IMR-90 (cell line): Measurements from ENCODE around the gene MAP1LC3B2. TPM values are rescaled to one million over a fixed set of nuclear protein-coding genes. Genes with fewer than 3 reads are reported as not detected.

Source experiments
- ATAC-seq: fragments of 200-7000 bp; cut with Tn5 transposase; 2 replicates; pipeline ENCODE4 v1.9.1; 2020; ENCODE audit warnings: low read depth, mild to moderate bottlenecking, moderate library complexity
- BruUV-seq: library from RNA; stranded (reverse); fragments of 400-500 nt; replicated peaks from 2 replicates; lab custom pipeline; 2021; lab: Mats Ljungman, UMichigan
- CTCF ChIA-PET: fragments of 300-600 bp; formaldehyde crosslinking; extraction: SDS; loops from one replicate; lab custom pipeline; 2021; ENCODE audit warnings: antibody characterized with exemption; lab: Yijun Ruan, JAX
- POLR2A ChIA-PET: fragments of 300-600 bp; sonication (Branson Sonifier 250); formaldehyde crosslinking; loops from one replicate; lab custom pipeline; 2022; ENCODE audit warnings: antibody characterized with exemption; ENCODE audit not compliant: unreplicated experiment; lab: Charles Lee
- DNase-seq: peaks from one replicate; pipeline ENCODE4 v3.0.0; 2013
- H2AFZ ChIP-seq: replicated peaks from 2 replicates; pipeline ENCODE3; 2013; ENCODE audit warnings: low read length, mild to moderate bottlenecking; ENCODE audit not compliant: poor library complexity
- H2AK5ac ChIP-seq: 2 replicates; pipeline ENCODE4 v1.6.1; 2013; ENCODE audit warnings: low read depth, low read length, inconsistent platforms
- H2AK9ac ChIP-seq: replicated peaks from 2 replicates; pipeline ENCODE3; 2013; ENCODE audit warnings: mild to moderate bottlenecking, low read depth, low read length, moderate library complexity; ENCODE audit not compliant: poor library complexity
- H2BK120ac ChIP-seq: 2 replicates; pipeline ENCODE4 v1.6.1; 2013; ENCODE audit warnings: low read depth, low read length, inconsistent platforms
- H2BK15ac ChIP-seq: 3 replicates; pipeline ENCODE4 v1.6.1; 2013; ENCODE audit warnings: low read depth, low read length, inconsistent platforms
- H2BK20ac ChIP-seq: 2 replicates; pipeline ENCODE4 v1.6.1; 2013; ENCODE audit warnings: low read depth, mild to moderate bottlenecking, inconsistent platforms, low read length, moderate library complexity
- H2BK5ac ChIP-seq: 2 replicates; pipeline ENCODE4 v1.6.1; 2013; ENCODE audit warnings: mild to moderate bottlenecking, low read depth, low read length, inconsistent platforms; ENCODE audit not compliant: poor library complexity, severe bottlenecking
- H3K14ac ChIP-seq: replicated peaks from 2 replicates; pipeline ENCODE4 v1.6.1; 2013; ENCODE audit warnings: low read depth, low read length, inconsistent platforms
- H3K18ac ChIP-seq: 2 replicates; pipeline ENCODE4 v1.6.1; 2013; ENCODE audit warnings: low read depth, low read length, control low read depth
- H3K23ac ChIP-seq: 2 replicates; pipeline ENCODE4 v1.6.1; 2013; ENCODE audit warnings: low read depth, low read length, inconsistent platforms
- H3K27ac ChIP-seq: 2 replicates; pipeline ENCODE4 v1.5.1; 2013; ENCODE audit warnings: mild to moderate bottlenecking, control low read depth, low read length; ENCODE audit not compliant: insufficient read depth
- H3K27me3 ChIP-seq: 2 replicates; pipeline ENCODE4 v1.6.1; 2013; ENCODE audit warnings: low read length; ENCODE audit not compliant: control insufficient read depth, insufficient read depth
- H3K36me3 ChIP-seq: 2 replicates; pipeline ENCODE4 v1.6.1; 2013; ENCODE audit warnings: low read length, mixed read lengths; ENCODE audit not compliant: control insufficient read depth, insufficient read depth
- H3K4ac ChIP-seq: 2 replicates; pipeline ENCODE4 v1.6.1; 2013; ENCODE audit warnings: low read depth, low read length, inconsistent platforms
- H3K4me1 ChIP-seq: 2 replicates; pipeline ENCODE4 v1.6.1; 2013; ENCODE audit warnings: low read length, mixed read lengths; ENCODE audit not compliant: control insufficient read depth, insufficient read depth
- H3K4me2 ChIP-seq: 2 replicates; pipeline ENCODE4 v1.6.1; 2013; ENCODE audit warnings: low read depth, mild to moderate bottlenecking, control low read depth, low read length, moderate library complexity
- H3K4me3 ChIP-seq: 2 replicates; pipeline ENCODE4 v1.5.1; 2013; ENCODE audit warnings: low read depth, mild to moderate bottlenecking, control low read depth, low read length, moderate library complexity; ENCODE audit not compliant: insufficient read depth
- H3K56ac ChIP-seq: 2 replicates; pipeline ENCODE4 v1.6.1; 2013; ENCODE audit warnings: low read length, inconsistent platforms; ENCODE audit not compliant: insufficient read depth; ENCODE audit errors: extremely low read depth
- H3K79me1 ChIP-seq, 2 experiments: 2 replicates each; pipeline ENCODE4 v1.6.1; 2013; ENCODE audit warnings: low read length in 2 of 2, inconsistent platforms in 1 of 2, low read depth in 1 of 2
- H3K9ac ChIP-seq: 2 replicates; pipeline ENCODE4 v1.6.1; 2013; ENCODE audit warnings: low read depth, low read length, control low read depth
- H3K9me1 ChIP-seq: 2 replicates; pipeline ENCODE4 v1.6.1; 2013; ENCODE audit warnings: low read length, inconsistent platforms; ENCODE audit not compliant: insufficient read depth
- H3K9me3 ChIP-seq: 2 replicates; pipeline ENCODE4 v1.6.1; 2013; ENCODE audit warnings: low read length; ENCODE audit not compliant: control insufficient read depth, insufficient read depth
- H4K20me1 ChIP-seq: 2 replicates; pipeline ENCODE4 v1.6.1; 2013; ENCODE audit warnings: low read length, inconsistent platforms; ENCODE audit not compliant: insufficient read depth
- H4K5ac ChIP-seq: 2 replicates; pipeline ENCODE4 v1.6.1; 2013; ENCODE audit warnings: mild to moderate bottlenecking, low read depth, low read length, control low read depth
- H4K8ac ChIP-seq, 2 experiments: 2 replicates each; pipeline ENCODE4 v1.6.1; 2013; ENCODE audit warnings: low read depth in 2 of 2, low read length in 2 of 2, control low read depth in 1 of 2, inconsistent platforms in 1 of 2
- H4K91ac ChIP-seq: 2 replicates; pipeline ENCODE4 v1.6.1; 2013; ENCODE audit warnings: low read depth, low read length, inconsistent platforms; ENCODE audit not compliant: insufficient read depth
- CTCF ChIP-seq: conservative IDR thresholded peaks from 2 replicates; pipeline ENCODE4 v1.5.1; 2012; ENCODE audit warnings: mild to moderate bottlenecking, low read depth, low read length, improper control_type of control experiment
- MAFK ChIP-seq: IDR thresholded peaks from 2 replicates; pipeline ENCODE4 v1.6.1; 2012; ENCODE audit warnings: low read depth, low read length, improper control_type of control experiment
- POLR2A ChIP-seq: IDR thresholded peaks from 2 replicates; pipeline ENCODE4 v1.6.1; 2012; ENCODE audit warnings: mild to moderate bottlenecking, low read depth, low read length
- RAD21 ChIP-seq: IDR thresholded peaks from 2 replicates; pipeline ENCODE4 v1.6.1; 2012; ENCODE audit warnings: low read length, improper control_type of control experiment
- RCOR1 ChIP-seq: IDR thresholded peaks from 2 replicates; pipeline ENCODE4 v1.6.1; 2012; ENCODE audit warnings: mild to moderate bottlenecking, low read length, improper control_type of control experiment; ENCODE audit not compliant: insufficient replicate concordance
- RFX5 ChIP-seq: IDR thresholded peaks from 2 replicates; pipeline ENCODE4 v1.8.0; 2012; ENCODE audit warnings: low read depth, mild to moderate bottlenecking, low read length, moderate library complexity
- SMC3 ChIP-seq: fragments of 150-350 bp; IDR thresholded peaks from 2 replicates; pipeline ENCODE4 v1.6.1; 2016; ENCODE audit warnings: low read depth, mild to moderate bottlenecking, antibody characterized with exemption, low read length, moderate library complexity
- WGBS, 2 experiments: methylation state at CpG; one replicate each; pipeline versions ENCODE4 v1.1.5 to v1.1.7; 2013; ENCODE audit warnings: missing lambda C conversion rate in 2 of 2; ENCODE audit not compliant: insufficient read length in 1 of 2; ENCODE audit errors: extremely low coverage in 2 of 2; 5-methylcytosine and 5-hydroxymethylcytosine counted together
- dilution Hi-C: fragments of 300-500 bp; cut with HindIII; formaldehyde crosslinking; loops from one replicate; pipeline ENCODE4 v1.14.3; 2018; ENCODE audit warnings: low sequenced_read_pairs; ENCODE audit not compliant: unreplicated experiment
- in situ Hi-C: fragments of 300-500 bp; cut with MboI; formaldehyde crosslinking; loops from 3 replicates; pipeline ENCODE4 v1.14.3; 2019; ENCODE audit warnings: low sequenced_read_pairs, inconsistent platforms, mixed read lengths
- intact Hi-C: fragments of 100-400 bp; cut with micrococcal nuclease; formaldehyde crosslinking; loops from 2 replicates; pipeline ENCODE4 v1.10.0; 2022
- polyA plus RNA-seq, 3 experiments: library from polyadenylated mRNA; depleted of rRNA; stranded (reverse); fragments of >200 nt; gene quantifications; 2 replicates each; pipeline ENCODE4 v1.2.3, GENCODE V29; 2012; ENCODE audit warnings: low replicate concordance in 1 of 3
- total RNA-seq: library from RNA; depleted of rRNA; stranded (reverse); fragments of >200 nt; gene quantifications from 2 replicates; pipeline ENCODE4 v1.2.3, GENCODE V29; 2012
- TF ChIP-seq, protein P1 (sequence below): fragments of 150-350 bp; IDR thresholded peaks from 2 replicates; pipeline ENCODE4 v1.6.1; 2017; ENCODE audit warnings: mild to moderate bottlenecking, antibody characterized with exemption, low read length, low read depth

The MAP1LC3B2 gene
- total and polyA plus RNA-seq, 2 of the 4 experiments (the other 2 are of a cell fraction), result 1.4 TPM; not detected in 1

DNA sequence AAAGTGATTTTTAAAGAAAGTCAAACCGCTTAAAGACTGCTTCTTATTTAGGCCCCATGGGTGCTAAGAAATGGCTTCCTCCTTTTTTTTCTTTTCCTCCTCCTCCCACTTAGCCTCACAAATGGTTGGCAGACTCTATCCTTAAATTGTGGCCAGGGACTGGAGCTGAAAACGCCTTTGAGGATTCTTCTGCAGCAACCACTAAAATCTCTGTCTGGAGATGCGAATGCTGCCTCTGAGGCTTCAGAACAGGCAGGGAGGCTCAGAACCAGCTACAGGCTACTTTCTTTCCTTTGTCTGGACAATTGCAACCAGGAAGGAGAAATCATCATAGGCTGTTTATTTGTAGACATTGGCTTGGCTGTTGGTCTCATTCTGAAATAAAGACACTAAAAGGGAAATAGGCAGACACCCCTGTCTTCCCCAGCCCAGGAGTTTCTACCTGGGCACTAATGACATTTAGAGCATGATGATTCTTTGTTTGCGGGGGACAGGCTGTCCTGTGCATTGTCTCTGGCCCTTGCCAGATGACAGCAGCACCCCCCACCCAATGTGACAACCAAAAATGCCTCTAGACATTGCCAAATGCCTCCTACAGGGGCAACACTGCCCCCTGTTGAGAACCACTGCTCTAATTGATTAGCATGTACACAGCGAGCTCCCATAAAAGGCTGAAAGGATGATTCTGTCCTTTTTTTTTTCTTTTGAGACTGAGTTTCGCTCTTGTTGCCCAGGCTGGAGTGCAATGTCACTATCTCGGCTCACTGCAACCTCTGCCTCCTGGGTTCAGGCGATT, 50.3 kb downstream of the MAP1LC3B2 start:
- TF ChIP-seq CTCF (peak; percentile 37), MAFK (no peak), RFX5 (no peak), POLR2A (no peak), RAD21 (peak; percentile 21; the same call in 1 of the 2 replicates), RCOR1 (no peak), SMC3 (0 out of 2 replicates have a peak, but pooled peaks have one; percentile 11)
- TF ChIP-seq, protein P1, sequence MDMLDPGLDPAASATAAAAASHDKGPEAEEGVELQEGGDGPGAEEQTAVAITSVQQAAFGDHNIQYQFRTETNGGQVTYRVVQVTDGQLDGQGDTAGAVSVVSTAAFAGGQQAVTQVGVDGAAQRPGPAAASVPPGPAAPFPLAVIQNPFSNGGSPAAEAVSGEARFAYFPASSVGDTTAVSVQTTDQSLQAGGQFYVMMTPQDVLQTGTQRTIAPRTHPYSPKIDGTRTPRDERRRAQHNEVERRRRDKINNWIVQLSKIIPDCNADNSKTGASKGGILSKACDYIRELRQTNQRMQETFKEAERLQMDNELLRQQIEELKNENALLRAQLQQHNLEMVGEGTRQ, result no peak
- H3K79me1 ChIP-seq, result no peaks in the 10 kb centered on the region
- intact Hi-C loops (loop anchor here (5.0 kb wide), 1 partner anchor 597 kb away; no protein-coding TSS in a partner anchor), dilution Hi-C loops (no loop called here), in situ Hi-C loops (no loop called here)
- H2BK20ac ChIP-seq, result no peak overlapping the region
- DNase-seq (no peak), ATAC-seq (no peak)
- no peak overlapping the region for H2BK15ac ChIP-seq
- H3K18ac ChIP-seq, result no peak overlapping the region
- H4K8ac ChIP-seq, result no peak overlapping the region
- ChIA-PET POLR2A (interaction anchor here (0.6 kb wide), 1 partner anchor 108 kb away, joined by 4 read pairs; no protein-coding TSS in a partner anchor), CTCF (no interaction called here)
- H3K4me1 ChIP-seq, result no peaks in the 10 kb centered on the region
- no peak overlapping the region for H2AFZ ChIP-seq
- H4K91ac ChIP-seq, result no peak overlapping the region
- H3K4ac ChIP-seq, result no peak overlapping the region
- no peak overlapping the region for H3K4me3 ChIP-seq
- H4K20me1 ChIP-seq, result no peaks in the 10 kb centered on the region
- H2BK5ac ChIP-seq, result no peak overlapping the region
- peaks cover 4% of the 10 kb centered on the region; the same call in 1 of the 2 replicates for H3K9me3 ChIP-seq
- no TSS peak for BruUV-seq
- no peak overlapping the region for H3K4me2 ChIP-seq
- no peak overlapping the region for H2AK9ac ChIP-seq
- H3K14ac ChIP-seq, result no peak overlapping the region
- no peak overlapping the region for H3K9ac ChIP-seq
- H3K27ac ChIP-seq, result no peak overlapping the region
- no peak overlapping the region for H3K23ac ChIP-seq
- peaks cover 2% of the 10 kb centered on the region; the same call in 1 of the 2 replicates for H3K27me3 ChIP-seq
- no peaks in the 10 kb centered on the region for H3K36me3 ChIP-seq
- no peak overlapping the region for H4K5ac ChIP-seq
- 43% methylated on average over 1 of the region's 8 CpGs; no CpG with 5 or more reads in 1 of the 2 experiments for WGBS, 2 experiments
- no peaks in the 10 kb centered on the region for H3K9me1 ChIP-seq
- H2AK5ac ChIP-seq, result no peak overlapping the region
- no peak overlapping the region for H2BK120ac ChIP-seq
- H3K56ac ChIP-seq, result no peak overlapping the region
